HEK293 (cell line): ENCODE data around the gene PSTPIP1.

ENCODE experiments used
- CTCF ChIA-PET: fragments of 350-600 bp; formaldehyde crosslinking; extraction: SDS; loops from one replicate; lab custom pipeline; 2021; ENCODE audit warnings: antibody characterized with exemption; lab: Yijun Ruan, JAX
- POLR2A ChIA-PET: fragments of 300-600 bp; formaldehyde crosslinking; extraction: SDS; loops from one replicate; lab custom pipeline; 2020; ENCODE audit warnings: antibody characterized with exemption, inconsistent platforms; lab: Yijun Ruan, JAX
- H3K27ac ChIP-seq: fragments of 200-500 bp; sonication (Bioruptor generic); 2 replicates; pipeline ENCODE4 v1.5.1; 2014; ENCODE audit warnings: low read depth, low read length, control low read depth, inconsistent platforms; ENCODE audit errors: extremely low read depth
- H3K36me3 ChIP-seq, 2 experiments: fragments of 200-500 bp in 1 of 2; sonication (Bioruptor generic) in 1 of 2; 1 replicate in 1 of 2; 2 replicates in 1 of 2; pipeline ENCODE4 v1.5.1; 2014 to 2017; ENCODE audit warnings: inconsistent platforms in 2 of 2, low read length in 2 of 2; ENCODE audit not compliant: control insufficient read depth in 2 of 2, insufficient read depth in 1 of 2
- H3K4me1 ChIP-seq: fragments of 200-500 bp; sonication (Bioruptor generic); 2 replicates; pipeline ENCODE4 v1.5.1; 2014; ENCODE audit warnings: mild to moderate bottlenecking, low read length, inconsistent platforms; ENCODE audit not compliant: control insufficient read depth, insufficient read depth
- H3K4me3 ChIP-seq: 2 replicates; pipeline ENCODE4 v1.5.1; 2011; ENCODE audit warnings: low read depth, mild to moderate bottlenecking, control low read depth, low read length, moderate library complexity
- H3K9me3 ChIP-seq: fragments of 200-500 bp; sonication (Bioruptor generic); 2 replicates; pipeline ENCODE4 v1.5.1; 2014; ENCODE audit warnings: low read depth, low read length, inconsistent platforms; ENCODE audit not compliant: control insufficient read depth, insufficient read depth
- HOXC10 ChIP-seq: sonication (generic); formaldehyde crosslinking; IDR thresholded peaks from 2 replicates; pipeline ENCODE4 v1.8.1; 2023; ENCODE audit warnings: mild to moderate bottlenecking, missing genetic modification reagents
- KLF8 ChIP-seq: fragments of 450-650 bp; formaldehyde crosslinking; IDR thresholded peaks from 2 replicates; pipeline ENCODE4 v1.5.1; 2016; ENCODE audit warnings: missing biosample characterization, missing genetic modification characterization
- MZF1 ChIP-seq: fragments of 450-650 bp; formaldehyde crosslinking; IDR thresholded peaks from 2 replicates; pipeline ENCODE4 v1.5.1; 2017; ENCODE audit warnings: missing biosample characterization, missing genetic modification characterization, borderline replicate concordance
- OVOL3 ChIP-seq: fragments of 450-650 bp; formaldehyde crosslinking; IDR thresholded peaks from 2 replicates; pipeline ENCODE4 v1.5.1; 2016; ENCODE audit warnings: missing biosample characterization, missing genetic modification characterization
- PATZ1 ChIP-seq: fragments of 450-650 bp; formaldehyde crosslinking; IDR thresholded peaks from 2 replicates; pipeline ENCODE4 v1.5.1; 2016; ENCODE audit warnings: missing biosample characterization, missing genetic modification characterization
- REPIN1 ChIP-seq: fragments of 450-650 bp; formaldehyde crosslinking; IDR thresholded peaks from 2 replicates; pipeline ENCODE4 v1.5.1; 2017; ENCODE audit warnings: missing biosample characterization, missing genetic modification characterization, low read depth
- SCRT1 ChIP-seq: fragments of 450-650 bp; formaldehyde crosslinking; IDR thresholded peaks from 2 replicates; pipeline ENCODE4 v1.5.1; 2016; ENCODE audit warnings: missing biosample characterization, missing genetic modification characterization, borderline replicate concordance
- YY2 ChIP-seq: fragments of 450-650 bp; formaldehyde crosslinking; IDR thresholded peaks from 2 replicates; pipeline ENCODE4 v1.5.1; 2016; ENCODE audit warnings: missing biosample characterization, missing genetic modification characterization
- ZBTB10 ChIP-seq: fragments of 450-650 bp; formaldehyde crosslinking; IDR thresholded peaks from 2 replicates; pipeline ENCODE4 v1.5.1; 2016; ENCODE audit warnings: missing biosample characterization, missing genetic modification characterization
- ZBTB48 ChIP-seq: fragments of 450-650 bp; formaldehyde crosslinking; IDR thresholded peaks from 2 replicates; pipeline ENCODE4 v1.5.1; 2016; ENCODE audit warnings: missing biosample characterization, missing genetic modification characterization
- ZBTB8A ChIP-seq: fragments of 450-650 bp; formaldehyde crosslinking; IDR thresholded peaks from 2 replicates; pipeline ENCODE4 v1.5.1; 2016; ENCODE audit warnings: missing biosample characterization, missing genetic modification characterization
- ZIC2 ChIP-seq: fragments of 450-650 bp; formaldehyde crosslinking; IDR thresholded peaks from 2 replicates; pipeline ENCODE4 v1.5.1; 2016; ENCODE audit warnings: missing biosample characterization, missing genetic modification characterization
- ZNF114 ChIP-seq: fragments of 450-650 bp; formaldehyde crosslinking; IDR thresholded peaks from 2 replicates; pipeline ENCODE4 v1.5.0; 2017; ENCODE audit warnings: missing biosample characterization, missing genetic modification characterization
- ZNF133 ChIP-seq: fragments of 450-650 bp; formaldehyde crosslinking; IDR thresholded peaks from 2 replicates; pipeline ENCODE4 v1.5.1; 2016; ENCODE audit warnings: missing biosample characterization, missing genetic modification characterization
- ZNF140 ChIP-seq: fragments of 450-650 bp; formaldehyde crosslinking; IDR thresholded peaks from 2 replicates; pipeline ENCODE4 v1.5.1; 2016; ENCODE audit warnings: missing biosample characterization, missing genetic modification characterization
- ZNF155 ChIP-seq: fragments of 450-650 bp; formaldehyde crosslinking; IDR thresholded peaks from 2 replicates; pipeline ENCODE4 v1.5.1; 2016; ENCODE audit warnings: missing biosample characterization, missing genetic modification characterization
- ZNF16 ChIP-seq: fragments of 450-650 bp; formaldehyde crosslinking; IDR thresholded peaks from 2 replicates; pipeline ENCODE4 v1.5.1; 2016; ENCODE audit warnings: low read depth, missing biosample characterization, missing genetic modification characterization
- ZNF223 ChIP-seq: fragments of 450-650 bp; formaldehyde crosslinking; IDR thresholded peaks from 2 replicates; pipeline ENCODE4 v1.5.1; 2016; ENCODE audit warnings: missing biosample characterization, missing genetic modification characterization
- ZNF248 ChIP-seq: fragments of 450-650 bp; formaldehyde crosslinking; IDR thresholded peaks from 2 replicates; pipeline ENCODE4 v1.5.1; 2017; ENCODE audit warnings: missing biosample characterization, missing genetic modification characterization
- ZNF398 ChIP-seq: fragments of 450-650 bp; formaldehyde crosslinking; IDR thresholded peaks from 2 replicates; pipeline ENCODE4 v1.5.1; 2017; ENCODE audit warnings: missing biosample characterization, missing genetic modification characterization
- ZNF48 ChIP-seq: fragments of 450-650 bp; formaldehyde crosslinking; IDR thresholded peaks from 2 replicates; pipeline ENCODE4 v1.5.1; 2016; ENCODE audit warnings: missing biosample characterization, missing genetic modification characterization
- ZNF501 ChIP-seq: fragments of 450-650 bp; formaldehyde crosslinking; IDR thresholded peaks from 2 replicates; pipeline ENCODE4 v1.5.1; 2016; ENCODE audit warnings: missing biosample characterization, missing genetic modification characterization
- ZNF513 ChIP-seq: fragments of 450-650 bp; IDR thresholded peaks from 2 replicates; pipeline ENCODE4 v1.5.1; 2018; ENCODE audit warnings: missing biosample characterization, missing genetic modification characterization
- ZNF514 ChIP-seq: fragments of 450-650 bp; formaldehyde crosslinking; IDR thresholded peaks from 2 replicates; pipeline ENCODE4 v1.5.1; 2016; ENCODE audit warnings: missing biosample characterization, missing genetic modification characterization
- ZNF571 ChIP-seq: fragments of 450-650 bp; formaldehyde crosslinking; IDR thresholded peaks from 2 replicates; pipeline ENCODE4 v1.5.0; 2017; ENCODE audit warnings: missing biosample characterization, missing genetic modification characterization
- ZNF610 ChIP-seq: fragments of 450-650 bp; formaldehyde crosslinking; IDR thresholded peaks from 2 replicates; pipeline ENCODE4 v1.5.1; 2016; ENCODE audit warnings: missing biosample characterization, missing genetic modification characterization, borderline replicate concordance
- ZNF623 ChIP-seq: fragments of 450-650 bp; formaldehyde crosslinking; IDR thresholded peaks from 2 replicates; pipeline ENCODE4 v1.5.1; 2016; ENCODE audit warnings: missing biosample characterization, missing genetic modification characterization
- ZNF670 ChIP-seq: fragments of 450-650 bp; formaldehyde crosslinking; IDR thresholded peaks from 2 replicates; pipeline ENCODE4 v1.5.1; 2016; ENCODE audit warnings: missing biosample characterization, missing genetic modification characterization, low read depth
- ZNF701 ChIP-seq: fragments of 450-650 bp; formaldehyde crosslinking; IDR thresholded peaks from 2 replicates; pipeline ENCODE4 v1.5.1; 2016; ENCODE audit warnings: missing biosample characterization, missing genetic modification characterization
- ZNF76 ChIP-seq: fragments of 450-650 bp; formaldehyde crosslinking; IDR thresholded peaks from 2 replicates; pipeline ENCODE4; 2016; ENCODE audit warnings: low read depth, missing biosample characterization, missing genetic modification characterization, borderline replicate concordance
- ZNF837 ChIP-seq: fragments of 450-650 bp; formaldehyde crosslinking; IDR thresholded peaks from 2 replicates; pipeline ENCODE4 v1.5.1; 2016; ENCODE audit warnings: missing biosample characterization, missing genetic modification characterization
- ZXDB ChIP-seq: fragments of 450-650 bp; formaldehyde crosslinking; IDR thresholded peaks from 2 replicates; pipeline ENCODE4 v1.5.1; 2016; ENCODE audit warnings: missing biosample characterization, missing genetic modification characterization

The PSTPIP1 gene

GRCh38 chr15:77066971-77067690, 72.2 kb downstream of the PSTPIP1 start:
- Histone ChIP-seq H3K27ac (peak overlapping the region; percentile 78), H3K4me3 (no peak overlapping the region), H3K36me3 (peaks cover 5 to 8% of the 10 kb centered on the region in 2 experiments; a peak in 2 of 3 replicates), H3K4me1 (peaks cover 54% of the 10 kb centered on the region), H3K9me3 (no peaks in the 10 kb centered on the region)
- CTCF ChIA-PET, result interaction anchor here (2.3 kb wide), 1 partner anchor 32 kb away, joined by 10 read pairs; no protein-coding TSS in a partner anchor
- POLR2A ChIA-PET, result interaction anchor here (1.0 kb wide), 1 partner anchor 9 kb away, joined by 4 read pairs; no protein-coding TSS in a partner anchor
- TF ChIP-seq ZNF223 (tag by site-specific recombination) (no peak), ZNF513 (tag by site-specific recombination) (no peak), ZBTB8A (tag by site-specific recombination) (no peak), ZNF670 (no peak), ZIC2 (no peak), ZXDB (tag by site-specific recombination) (peak; percentile 97), ZNF140 (tag by site-specific recombination) (no peak), ZNF501 (0 out of 2 replicates have a peak, but pooled peaks have one; percentile 41), ZNF514 (no peak), ZBTB10 (tag by site-specific recombination) (no peak), HOXC10 (CRISPR knock-in tag) (no peak), ZNF114 (tag by site-specific recombination) (no peak), ZNF133 (no peak), ZNF701 (tag by site-specific recombination) (no peak), ZNF398 (tag by site-specific recombination) (no peak; the same call in 1 of the 2 replicates), ZNF571 (tag by site-specific recombination) (no peak), YY2 (peak; percentile 60), MZF1 (tag by site-specific recombination) (no peak), REPIN1 (tag by site-specific recombination) (no peak), ZBTB48 (tag by site-specific recombination) (no peak), SCRT1 (tag by site-specific recombination) (peak; percentile 89), KLF8 (tag by site-specific recombination) (peak; percentile 90), ZNF610 (tag by site-specific recombination) (peak; percentile 42; the same call in 1 of the 2 replicates), ZNF48 (tag by site-specific recombination) (no peak), PATZ1 (peak; percentile 46; the same call in 1 of the 2 replicates), ZNF155 (tag by site-specific recombination) (no peak), ZNF76 (tag by site-specific recombination) (no peak), OVOL3 (peak; percentile 97), ZNF16 (tag by site-specific recombination) (no peak), ZNF837 (no peak), ZNF623 (tag by site-specific recombination) (no peak; the same call in 1 of the 2 replicates), ZNF248 (tag by site-specific recombination) (no peak)
